HFFc6 (cell line): ENCODE results near the gene EIF4A3. TPM values are rescaled to one million over a fixed set of nuclear protein-coding genes. Genes with fewer than 3 reads are reported as not detected.

Experiments
- DNase-seq: peaks from one replicate; pipeline ENCODE4 v3.0.0-alpha.2; 2018
- H3K27ac Mint-ChIP-seq: 2 replicates; pipeline ENCODE4 v1.8.0; 2020; ENCODE audit warnings: mild to moderate bottlenecking, mixed read lengths
- H3K27me3 Mint-ChIP-seq: 2 replicates; pipeline ENCODE4 v1.8.0; 2021; ENCODE audit warnings: mild to moderate bottlenecking, moderate library complexity, mixed read lengths; ENCODE audit not compliant: insufficient read depth
- H3K36me3 Mint-ChIP-seq: 2 replicates; pipeline ENCODE4 v1.8.0; 2021; ENCODE audit warnings: low read depth, mixed read lengths
- H3K4me1 Mint-ChIP-seq: 2 replicates; pipeline ENCODE4 v1.8.0; 2020; ENCODE audit warnings: low read depth, mixed read lengths
- H3K4me3 Mint-ChIP-seq: 2 replicates; pipeline ENCODE4 v1.8.0; 2020; ENCODE audit warnings: mild to moderate bottlenecking, moderate library complexity, mixed read lengths
- H3K9me3 Mint-ChIP-seq: 2 replicates; pipeline ENCODE4 v1.8.0; 2020; ENCODE audit warnings: mild to moderate bottlenecking, mixed read lengths
- total RNA-seq, 6 experiments: library from RNA; stranded (reverse); fragmentation: NEBNext Ultra II Directional; extraction: Animal tissue kit (Norgen Biotek cat#: 25700); gene quantifications; 2 replicates in 1 of 6; 3 replicates in 5 of 6; pipeline ENCODE4 v1.2.3, GENCODE V29; 2021
- TF ChIP-seq, protein P1 (sequence below): fragments of 200-600 bp; sonication (generic); IDR thresholded peaks from 2 replicates; pipeline ENCODE4 v1.5.0; 2021; ENCODE audit warnings: antibody characterized with exemption, mild to moderate bottlenecking

Gene EIF4A3
- total RNA-seq, 6 experiments from 2014 or later: 80.8 to 99.8 (median 88.4) TPM

DNA sequence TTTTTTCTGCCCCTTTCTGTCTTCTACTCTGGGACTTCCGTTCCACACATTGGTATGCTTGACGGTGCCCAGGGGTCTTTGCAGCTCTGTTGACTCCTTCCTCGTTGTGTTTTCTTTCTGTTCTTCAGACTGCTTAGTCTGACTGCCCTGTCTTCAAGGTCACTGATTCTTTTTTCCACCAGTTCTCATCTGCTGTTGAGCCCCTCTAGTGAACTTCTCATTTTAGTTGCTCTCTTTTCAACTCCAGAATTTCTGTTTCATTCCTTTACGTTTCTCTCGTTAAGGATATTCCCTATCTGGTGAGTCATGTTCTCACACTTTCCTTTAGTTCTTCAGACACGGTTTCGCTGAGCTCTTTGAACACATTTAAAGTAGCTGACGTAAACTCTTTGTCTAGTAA, 31.8 kb downstream of the EIF4A3 start:
- DNase-seq: no peak

DNA sequence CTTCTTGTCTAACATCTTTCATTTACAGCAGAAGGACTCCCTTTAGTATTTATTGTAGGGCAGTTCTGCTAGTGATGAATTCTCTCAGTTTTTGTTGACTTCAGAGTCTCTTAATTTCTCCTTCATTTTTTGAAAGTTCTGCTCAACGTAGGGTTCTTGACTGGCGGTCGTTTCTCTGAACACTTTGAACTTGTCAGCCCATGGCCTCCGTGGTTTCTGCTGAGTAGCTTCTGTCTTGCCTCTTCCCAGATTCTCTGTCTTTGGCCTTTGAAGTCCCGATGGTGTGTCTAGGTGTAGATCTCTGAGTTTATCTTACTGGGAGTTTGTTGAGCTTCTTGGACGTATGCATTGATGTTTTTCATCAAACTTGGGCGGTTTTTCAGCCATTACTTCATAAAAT, 32.2 kb downstream of the EIF4A3 start:
- peaks cover 6% of the 10 kb centered on the region; the same call in 1 of the 2 replicates for H3K9me3 Mint-ChIP-seq
- H3K27me3 Mint-ChIP-seq: no peaks in the 10 kb centered on the region; the same call in 1 of the 2 replicates
- H3K27ac Mint-ChIP-seq: no peak overlapping the region
- H3K36me3 Mint-ChIP-seq: 0 out of 2 replicates have a peak, but pooled peaks cover 8% of the 10 kb centered on the region
- no peaks in the 10 kb centered on the region; the same call in 1 of the 2 replicates for H3K4me1 Mint-ChIP-seq
- no peak for DNase-seq
- TF ChIP-seq, protein P1, sequence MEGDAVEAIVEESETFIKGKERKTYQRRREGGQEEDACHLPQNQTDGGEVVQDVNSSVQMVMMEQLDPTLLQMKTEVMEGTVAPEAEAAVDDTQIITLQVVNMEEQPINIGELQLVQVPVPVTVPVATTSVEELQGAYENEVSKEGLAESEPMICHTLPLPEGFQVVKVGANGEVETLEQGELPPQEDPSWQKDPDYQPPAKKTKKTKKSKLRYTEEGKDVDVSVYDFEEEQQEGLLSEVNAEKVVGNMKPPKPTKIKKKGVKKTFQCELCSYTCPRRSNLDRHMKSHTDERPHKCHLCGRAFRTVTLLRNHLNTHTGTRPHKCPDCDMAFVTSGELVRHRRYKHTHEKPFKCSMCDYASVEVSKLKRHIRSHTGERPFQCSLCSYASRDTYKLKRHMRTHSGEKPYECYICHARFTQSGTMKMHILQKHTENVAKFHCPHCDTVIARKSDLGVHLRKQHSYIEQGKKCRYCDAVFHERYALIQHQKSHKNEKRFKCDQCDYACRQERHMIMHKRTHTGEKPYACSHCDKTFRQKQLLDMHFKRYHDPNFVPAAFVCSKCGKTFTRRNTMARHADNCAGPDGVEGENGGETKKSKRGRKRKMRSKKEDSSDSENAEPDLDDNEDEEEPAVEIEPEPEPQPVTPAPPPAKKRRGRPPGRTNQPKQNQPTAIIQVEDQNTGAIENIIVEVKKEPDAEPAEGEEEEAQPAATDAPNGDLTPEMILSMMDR: no peak
- no peak overlapping the region for H3K4me3 Mint-ChIP-seq

More for the DNA sequence above, 31.8 kb downstream of the EIF4A3 start:
- Mint-ChIP-seq H3K4me3 (no peak overlapping the region), H3K4me1 (no peaks in the 10 kb centered on the region; the same call in 1 of the 2 replicates), H3K9me3 (peaks cover 6% of the 10 kb centered on the region; the same call in 1 of the 2 replicates), H3K27ac (no peak overlapping the region), H3K36me3 (0 out of 2 replicates have a peak, but pooled peaks cover 8% of the 10 kb centered on the region), H3K27me3 (no peaks in the 10 kb centered on the region; the same call in 1 of the 2 replicates)
- TF ChIP-seq, protein P1: no peak

DNA sequence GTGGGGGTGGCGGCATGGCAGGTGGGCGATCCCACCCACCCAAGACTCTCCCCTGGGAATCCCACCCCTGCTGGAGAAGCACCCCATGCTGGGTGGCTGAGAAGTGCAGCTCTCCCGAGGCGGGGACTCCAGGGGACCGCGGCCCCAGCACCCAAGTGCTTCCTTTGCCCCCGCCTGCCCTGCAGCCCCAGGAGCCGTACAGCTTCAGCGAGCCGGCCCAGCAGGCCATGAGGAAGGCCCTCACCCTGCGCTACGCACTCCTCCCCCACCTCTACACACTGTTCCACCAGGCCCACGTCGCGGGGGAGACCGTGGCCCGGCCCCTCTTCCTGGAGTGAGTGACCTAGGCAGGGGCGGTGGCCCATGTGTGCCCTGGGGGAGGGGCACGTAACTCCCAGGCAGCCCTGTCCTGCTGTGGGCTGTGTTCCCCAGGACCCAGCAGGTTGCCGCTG, 33.9 kb downstream of the EIF4A3 start:
- DNase-seq: no peak
- H3K4me3 Mint-ChIP-seq: no peak overlapping the region
- 0 out of 2 replicates have a peak, but pooled peaks cover 8% of the 10 kb centered on the region for H3K36me3 Mint-ChIP-seq
- no peak overlapping the region for H3K27ac Mint-ChIP-seq
- TF ChIP-seq, protein P1: no peak
- peaks cover 6% of the 10 kb centered on the region; the same call in 1 of the 2 replicates for H3K9me3 Mint-ChIP-seq
- H3K4me1 Mint-ChIP-seq: no peaks in the 10 kb centered on the region; the same call in 1 of the 2 replicates
- H3K27me3 Mint-ChIP-seq: no peaks in the 10 kb centered on the region; the same call in none of the 2 replicates

DNA sequence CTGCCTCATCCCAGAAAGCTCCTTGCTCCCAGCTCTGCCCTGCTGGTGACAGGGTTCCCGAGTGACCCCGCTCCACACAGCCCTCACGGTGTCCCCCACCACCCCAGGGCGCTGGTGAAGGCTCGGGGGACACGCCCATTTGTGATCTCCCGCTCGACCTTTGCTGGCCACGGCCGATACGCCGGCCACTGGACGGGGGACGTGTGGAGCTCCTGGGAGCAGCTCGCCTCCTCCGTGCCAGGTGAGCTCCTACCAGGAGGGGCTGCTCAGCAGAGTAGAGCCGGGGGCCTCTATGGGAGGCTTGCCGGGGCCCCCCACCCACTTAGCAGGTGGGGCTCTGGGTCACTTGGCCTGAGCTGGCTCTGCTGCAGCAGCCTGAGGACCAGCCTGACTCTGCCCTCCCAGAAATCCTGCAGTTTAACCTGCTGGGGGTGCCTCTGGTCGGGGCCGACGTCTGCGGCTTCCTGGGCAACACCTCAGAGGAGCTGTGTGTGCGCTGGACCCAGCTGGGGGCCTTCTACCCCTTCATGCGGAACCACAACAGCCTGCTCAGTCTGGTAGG, 34.4 kb downstream of the EIF4A3 start:
- H3K4me1 Mint-ChIP-seq: no peaks in the 10 kb centered on the region; the same call in 1 of the 2 replicates
- no peak overlapping the region for H3K4me3 Mint-ChIP-seq
- DNase-seq: no peak
- 0 out of 2 replicates have a peak, but pooled peaks cover 8% of the 10 kb centered on the region for H3K36me3 Mint-ChIP-seq
- H3K9me3 Mint-ChIP-seq: peaks cover 6% of the 10 kb centered on the region; the same call in 1 of the 2 replicates
- H3K27ac Mint-ChIP-seq: no peak overlapping the region
- no peaks in the 10 kb centered on the region; the same call in none of the 2 replicates for H3K27me3 Mint-ChIP-seq
- TF ChIP-seq, protein P1: no peak

DNA sequence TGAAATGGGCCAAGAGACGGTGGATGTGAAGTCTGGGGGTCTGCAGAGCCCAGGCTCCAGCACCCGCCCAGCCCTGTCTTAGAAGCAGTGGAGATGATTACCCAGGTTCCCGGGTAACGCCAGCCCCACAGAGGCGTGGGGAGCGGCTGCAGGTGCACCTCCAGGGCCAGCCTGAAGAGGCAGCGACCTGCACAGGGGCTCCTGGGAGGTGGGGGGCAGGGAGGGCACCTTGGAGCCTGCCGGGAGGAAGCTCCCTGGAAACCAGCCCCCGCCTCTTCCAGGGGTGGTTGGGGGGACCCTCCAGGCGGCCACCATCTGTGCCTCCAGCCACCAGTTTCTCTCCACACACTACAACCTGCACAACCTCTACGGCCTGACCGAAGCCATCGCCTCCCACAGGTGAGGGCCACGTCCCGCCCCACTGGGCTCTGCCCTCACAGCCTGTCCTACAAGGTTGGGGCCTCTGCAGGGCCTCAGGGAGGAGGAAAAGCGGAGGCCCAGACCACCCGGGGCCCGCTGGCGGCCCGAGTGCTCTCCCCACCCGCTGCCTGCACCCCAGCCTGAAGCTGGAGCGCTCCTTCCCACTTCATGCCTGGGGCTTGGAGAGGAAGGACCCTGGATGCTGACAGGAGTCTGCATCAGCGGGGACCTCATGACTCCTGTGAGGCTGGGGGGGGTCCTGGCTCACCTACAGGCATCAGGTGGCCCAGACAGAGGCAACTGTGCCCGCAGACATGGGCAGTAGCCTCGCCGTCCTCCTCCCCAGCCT, 35.0 kb downstream of the EIF4A3 start:
- Mint-ChIP-seq H3K27ac (no peak overlapping the region), H3K27me3 (no peaks in the 10 kb centered on the region; the same call in none of the 2 replicates), H3K4me3 (no peak overlapping the region), H3K4me1 (no peaks in the 10 kb centered on the region; the same call in 1 of the 2 replicates), H3K9me3 (peaks cover 6% of the 10 kb centered on the region; the same call in 1 of the 2 replicates), H3K36me3 (0 out of 2 replicates have a peak, but pooled peaks cover 8% of the 10 kb centered on the region)
- DNase-seq: no peak
- TF ChIP-seq, protein P1: no peak
